ENCODE measurements around the gene SPATA22. TPM values are rescaled to one million over a fixed set of nuclear protein-coding genes. Genes with fewer than 3 reads are reported as not detected.
"Not testable (repeated sequence)": the region's sequence is repeated elsewhere in the genome, so short reads cannot be mapped to it uniquely, and the experiment has no call there.

Gene SPATA22
- polyA plus RNA-seq, 2 of the 4 experiments (the other 2 are of a cell fraction) = not detected

- ChIA-PET CTCF (interaction anchor here (0.9 kb wide), 1 partner anchor 15 kb away, joined by 3 read pairs; no protein-coding TSS in a partner anchor), POLR2A (no interaction called here)
- WGBS (ENCODE audit: missing lambda C conversion rate) = 87% methylated on average over 21 of the region's 21 CpGs
- FAIRE-seq (no peak), ATAC-seq (no peak), DNase-seq (ENCODE audit: low read depth in 1 of 2, low spot score in 1 of 2) (no peak)
- Histone ChIP-seq H3K4me1 (peaks cover 25% of the 10 kb centered on the region; the same call in 2 of the 3 replicates), H3K4me2 (no peak overlapping the region), H3K9me3 (no peaks in the 10 kb centered on the region), H3K4me3 (no peak overlapping the region), H3K27ac (no peak overlapping the region)
- TF ChIP-seq KDM1A (IDR thresholded peaks at IDR 0.05; ENCODE audit: low read depth) = no peak
- TF ChIP-seq POLR2AphosphoS2 (conservative IDR thresholded peaks at IDR 0.05; ENCODE audit: low read length) = no peak
Measured at GRCh38 chr17:3472137-3472536, 518 bp upstream of the SPATA22 start.

DNA sequence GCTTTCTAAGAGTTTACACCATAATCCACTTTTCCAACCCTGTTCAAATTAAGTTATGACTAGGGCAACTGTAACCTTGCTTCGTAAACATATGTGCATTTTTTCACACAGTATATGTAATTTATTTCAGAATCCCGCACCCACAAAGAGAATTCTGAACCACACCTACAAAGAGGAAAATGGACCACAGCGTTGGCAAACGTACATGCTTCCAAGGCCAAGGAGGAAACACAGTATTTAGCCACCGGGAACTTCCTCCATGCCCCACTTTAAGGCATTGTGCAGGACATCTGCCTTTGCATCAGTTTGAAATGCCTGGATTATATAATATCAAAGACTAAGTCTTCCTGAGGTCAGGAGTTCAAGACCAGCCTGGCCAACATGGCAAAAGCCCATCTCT lies 2.1 kb downstream of the SPATA22 start:
- 40% methylated on average over 5 of the region's 5 CpGs for WGBS (ENCODE audit: missing lambda C conversion rate)
- TF ChIP-seq CTCF (IDR thresholded peaks at IDR 0.05) = no peak
- TF ChIP-seq E2F6 (IDR thresholded peaks at IDR 0.05; ENCODE audit: borderline replicate concordance, low read depth) = no peak
- TF ChIP-seq BCL3 (IDR thresholded peaks at IDR 0.05) = no peak
- no peak for TF ChIP-seq POLR2AphosphoS2 (conservative IDR thresholded peaks at IDR 0.05; ENCODE audit: low read length)
- no peak for TF ChIP-seq EHF (CRISPR knock-in tag; IDR thresholded peaks at IDR 0.05)
- TF ChIP-seq HOXA7 (CRISPR knock-in tag; IDR thresholded peaks at IDR 0.05) = no peak
- no peak for TF ChIP-seq TFCP2L1 (CRISPR knock-in tag; IDR thresholded peaks at IDR 0.05)
- TF ChIP-seq PHF8 (IDR thresholded peaks at IDR 0.05; ENCODE audit: borderline replicate concordance, low read depth) = no peak
- no peak for TF ChIP-seq RAD21 (conservative IDR thresholded peaks at IDR 0.05 in 1 of 2, IDR thresholded peaks at IDR 0.05 in 1 of 2)
- no peak for TF ChIP-seq KDM5A (IDR thresholded peaks at IDR 0.05)
- TF ChIP-seq, protein P1, sequence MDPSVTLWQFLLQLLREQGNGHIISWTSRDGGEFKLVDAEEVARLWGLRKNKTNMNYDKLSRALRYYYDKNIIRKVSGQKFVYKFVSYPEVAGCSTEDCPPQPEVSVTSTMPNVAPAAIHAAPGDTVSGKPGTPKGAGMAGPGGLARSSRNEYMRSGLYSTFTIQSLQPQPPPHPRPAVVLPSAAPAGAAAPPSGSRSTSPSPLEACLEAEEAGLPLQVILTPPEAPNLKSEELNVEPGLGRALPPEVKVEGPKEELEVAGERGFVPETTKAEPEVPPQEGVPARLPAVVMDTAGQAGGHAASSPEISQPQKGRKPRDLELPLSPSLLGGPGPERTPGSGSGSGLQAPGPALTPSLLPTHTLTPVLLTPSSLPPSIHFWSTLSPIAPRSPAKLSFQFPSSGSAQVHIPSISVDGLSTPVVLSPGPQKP (IDR thresholded peaks at IDR 0.05; ENCODE audit: low read depth, low read length) = no peak
- no peak for TF ChIP-seq CHD4 (IDR thresholded peaks at IDR 0.05; ENCODE audit: borderline replicate concordance)
- TF ChIP-seq FOXS1 (CRISPR knock-in tag; IDR thresholded peaks at IDR 0.05) = no peak
- no peak overlapping the region for H3K4me2 ChIP-seq
- no peak for ATAC-seq
- FAIRE-seq = no peak
- H3K27ac ChIP-seq = no peak overlapping the region
- CTCF ChIA-PET = no interaction called here
- no peak for DNase-seq (ENCODE audit: low read depth in 1 of 2, low spot score in 1 of 2)
- POLR2A ChIA-PET = no interaction called here
- peaks cover 11% of the 10 kb centered on the region; the same call in 2 of the 3 replicates for H3K4me1 ChIP-seq
- H3K9me3 ChIP-seq = no peaks in the 10 kb centered on the region
- no peak overlapping the region for H3K4me3 ChIP-seq

GRCh38 chr17:3466355-3466754 lies 5.3 kb downstream of the SPATA22 start:
- H3K9me3 ChIP-seq; DNase-seq (ENCODE audit: low read depth in 1 of 2, low spot score in 1 of 2); FAIRE-seq; H3K4me2 ChIP-seq; H3K27ac ChIP-seq; H3K4me3 ChIP-seq; POLR2A ChIA-PET; H3K4me1 ChIP-seq: not testable (repeated sequence)
- WGBS (ENCODE audit: missing lambda C conversion rate) = 38% methylated on average over 1 of the region's 1 CpG
- ATAC-seq = 0 out of 6 replicates have a peak, but pooled peaks of 1 of the 2 experiments have one; percentile 19
- CTCF ChIA-PET = interaction anchor here (1.0 to 1.9 kb wide), 2 partner anchors 10 to 181 kb away, joined by 3 to 6 read pairs; no protein-coding TSS in a partner anchor
